DMS53 treated with DMSO at 0.1 percent for 48 hours (cell line): Measurements from ENCODE around the gene CAPRIN1.
A peak's percentile ranks its signal among the peaks of the same experiment; 100 is the strongest.
"Not testable (repeated sequence)": the region's sequence is repeated elsewhere in the genome, so short reads cannot be mapped to it uniquely, and the experiment has no call there.

ENCODE experiments used
- DNase-seq: peaks from one replicate; lab custom pipeline; 2025; ENCODE audit not compliant: unreplicated experiment; lab: John Stamatoyannopoulos, UW

The CAPRIN1 gene

DNA sequence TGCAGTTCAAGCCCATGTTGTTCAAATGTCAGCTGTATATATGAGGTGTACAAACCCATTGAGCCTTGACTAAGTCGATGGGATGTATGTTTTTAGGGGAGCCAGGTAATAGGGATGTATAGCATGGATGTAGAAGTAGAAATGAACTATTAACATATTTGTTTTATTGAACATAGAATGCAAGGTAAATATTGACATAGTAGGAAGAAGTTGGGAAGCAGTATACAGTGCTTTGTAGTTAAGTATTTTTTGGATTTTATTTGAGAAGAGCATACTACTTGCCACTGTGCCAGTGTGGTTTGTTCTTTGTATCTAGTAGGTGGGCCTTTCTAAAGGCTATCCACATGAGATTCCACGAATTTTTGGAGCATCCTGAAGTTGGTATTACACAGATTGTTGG lies 33.1 kb downstream of the CAPRIN1 start:
- no peak for DNase-seq

DNA sequence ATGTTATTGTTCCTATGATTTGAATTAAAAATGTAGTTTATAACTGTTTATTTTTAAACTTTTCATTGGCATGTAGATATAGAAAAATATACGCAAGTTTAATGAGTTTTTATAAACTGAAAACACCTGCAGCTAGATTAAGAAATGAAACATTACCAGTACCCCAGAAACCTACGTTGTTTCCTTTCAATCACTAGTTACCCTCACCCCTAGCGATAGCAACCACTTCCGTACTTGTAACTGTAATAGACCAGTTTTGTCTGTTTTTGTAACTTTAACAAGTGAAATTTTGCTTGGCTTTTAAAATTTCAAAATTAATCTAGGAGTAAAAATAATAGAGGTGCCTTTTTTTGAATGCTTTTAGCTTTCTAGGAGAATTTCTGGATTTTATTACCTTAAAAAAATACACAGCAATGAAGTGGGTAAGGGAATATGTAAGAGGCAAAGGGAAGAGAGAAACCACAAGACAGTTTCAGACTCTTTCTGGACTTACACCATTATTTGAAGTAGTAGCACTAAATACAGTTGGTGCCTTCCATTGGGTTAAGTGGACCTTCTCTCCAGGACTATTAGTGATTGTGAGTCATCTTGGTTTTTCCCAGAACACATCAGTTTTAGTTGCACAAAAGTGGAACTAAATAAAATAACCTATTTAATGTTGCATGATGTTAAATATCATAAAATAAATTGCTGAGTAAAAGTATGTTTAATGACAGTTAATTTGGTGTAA lies 35.2 kb downstream of the CAPRIN1 start:
- DNase-seq, result no peak

DNA sequence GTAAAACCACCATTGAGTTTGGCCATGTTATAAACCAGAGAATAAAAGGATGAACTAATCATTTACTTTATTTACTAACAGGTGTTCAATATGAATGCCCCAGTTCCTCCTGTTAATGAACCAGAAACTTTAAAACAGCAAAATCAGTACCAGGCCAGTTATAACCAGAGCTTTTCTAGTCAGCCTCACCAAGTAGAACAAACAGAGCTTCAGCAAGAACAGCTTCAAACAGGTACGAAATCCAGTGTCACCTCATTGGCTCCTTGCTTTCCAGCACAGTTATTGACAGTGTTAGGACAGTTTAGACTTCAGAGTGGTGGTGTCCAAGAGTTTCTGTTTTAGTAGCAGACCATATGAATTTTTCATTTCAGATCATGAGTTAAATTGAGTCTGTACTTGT lies 40.3 kb downstream of the CAPRIN1 start:
- DNase-seq, result no peak

DNA sequence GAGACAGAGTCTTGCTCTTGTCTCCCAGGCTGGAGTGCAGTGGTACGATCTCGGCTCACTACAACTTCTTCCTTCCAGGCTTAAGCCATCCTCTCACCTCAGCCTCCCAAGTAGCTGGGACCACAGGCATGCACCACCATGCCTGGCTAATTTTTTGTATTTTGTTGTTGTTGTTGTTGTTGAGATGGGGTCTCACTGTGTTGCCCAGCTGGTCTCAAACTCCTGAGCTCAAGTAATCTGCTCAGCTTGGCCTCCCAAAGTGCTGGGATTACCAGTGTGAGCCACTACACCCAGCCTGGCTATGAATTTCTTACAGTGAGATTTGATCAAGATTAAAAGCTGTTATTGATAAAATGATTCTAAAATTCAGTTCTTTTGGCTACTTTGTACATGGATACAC lies 43.4 kb downstream of the CAPRIN1 start:
- DNase-seq, result not testable (repeated sequence)

DNA sequence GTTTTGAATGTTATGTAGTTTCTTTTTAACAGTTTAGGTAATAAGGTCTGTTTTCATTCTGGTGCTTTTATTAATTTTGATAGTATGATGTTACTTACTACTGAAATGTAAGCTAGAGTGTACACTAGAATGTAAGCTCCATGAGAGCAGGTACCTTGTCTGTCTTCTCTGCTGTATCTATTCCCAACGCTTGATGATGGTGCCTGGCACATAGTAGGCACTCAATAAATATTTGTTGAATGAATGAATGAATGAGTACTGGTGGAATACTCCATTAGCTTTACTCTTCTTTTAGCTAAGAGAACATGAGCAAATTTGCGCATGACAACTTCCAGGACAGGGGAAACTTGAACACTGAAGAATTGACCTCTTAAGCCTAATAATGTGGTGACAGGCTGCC lies 47.3 kb downstream of the CAPRIN1 start:
- no peak for DNase-seq

DNA sequence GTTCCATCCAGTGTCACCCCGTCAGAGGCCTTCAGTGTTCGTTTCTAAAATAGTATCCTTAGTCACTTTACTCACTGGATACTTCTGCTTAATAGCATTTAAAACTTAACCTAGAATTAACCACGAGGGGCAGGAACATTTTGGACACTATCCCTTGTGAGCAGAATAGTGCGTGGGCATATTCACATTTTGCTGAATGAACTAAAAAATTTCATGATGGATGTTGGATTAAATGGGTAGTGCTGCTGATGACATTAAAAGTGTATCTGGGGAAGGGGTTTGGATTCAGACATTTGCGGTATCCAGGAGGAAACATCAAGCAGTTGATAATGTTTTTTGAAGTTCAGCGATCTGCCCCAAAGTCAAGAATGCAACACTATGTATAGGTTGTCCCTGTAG lies 53.1 kb downstream of the CAPRIN1 start:
- no peak for DNase-seq

DNA sequence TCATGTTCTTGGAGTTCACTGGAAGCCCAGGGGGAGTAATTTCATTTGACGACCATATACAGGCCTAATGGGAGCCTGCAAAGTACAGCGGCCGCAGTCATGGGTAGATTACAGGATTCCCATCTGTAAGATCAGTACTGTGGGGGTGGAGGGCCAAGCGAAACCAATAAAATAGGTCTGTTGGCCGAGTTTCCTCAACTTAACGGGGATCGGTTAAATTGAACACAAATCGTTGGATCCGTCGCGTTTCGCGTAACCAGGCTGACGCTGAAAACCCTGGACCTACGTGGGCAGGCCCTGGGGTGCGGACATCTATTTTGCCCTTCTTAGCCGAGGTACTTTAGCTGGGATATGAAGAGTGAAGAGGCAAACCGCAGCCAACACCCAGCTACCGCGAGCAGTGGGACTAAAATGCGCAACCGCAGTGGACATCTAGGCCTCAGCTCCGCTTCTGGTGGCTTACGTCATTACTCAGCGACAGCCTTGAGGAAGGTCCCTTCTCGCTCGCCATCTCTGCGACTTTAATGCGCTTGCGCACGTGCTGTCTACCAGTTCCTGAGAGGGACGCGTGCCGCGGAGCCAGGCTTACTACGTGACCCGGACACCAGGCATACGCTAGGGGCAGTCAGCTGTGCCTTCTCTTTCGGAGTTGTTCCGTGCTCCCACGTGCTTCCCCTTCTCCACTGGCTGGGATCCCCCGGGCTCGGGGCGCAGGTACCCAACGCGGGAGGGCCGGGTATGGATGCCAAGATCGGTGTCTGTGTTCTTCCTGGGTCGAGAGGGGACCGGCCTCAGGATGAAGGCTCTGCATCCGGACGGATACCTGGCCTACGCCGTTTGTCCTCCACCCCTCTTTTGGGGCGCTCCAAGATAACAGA lies 53.8 kb downstream of the CAPRIN1 start, which contains the start of gene NAT10:
TSS of gene NAT10 (plus strand) at position 551 of the 878 bp plus-strand sequence. CDS start 2,597 bp downstream, outside the sequence.
- DNase-seq, result peak; percentile 92

DNA sequence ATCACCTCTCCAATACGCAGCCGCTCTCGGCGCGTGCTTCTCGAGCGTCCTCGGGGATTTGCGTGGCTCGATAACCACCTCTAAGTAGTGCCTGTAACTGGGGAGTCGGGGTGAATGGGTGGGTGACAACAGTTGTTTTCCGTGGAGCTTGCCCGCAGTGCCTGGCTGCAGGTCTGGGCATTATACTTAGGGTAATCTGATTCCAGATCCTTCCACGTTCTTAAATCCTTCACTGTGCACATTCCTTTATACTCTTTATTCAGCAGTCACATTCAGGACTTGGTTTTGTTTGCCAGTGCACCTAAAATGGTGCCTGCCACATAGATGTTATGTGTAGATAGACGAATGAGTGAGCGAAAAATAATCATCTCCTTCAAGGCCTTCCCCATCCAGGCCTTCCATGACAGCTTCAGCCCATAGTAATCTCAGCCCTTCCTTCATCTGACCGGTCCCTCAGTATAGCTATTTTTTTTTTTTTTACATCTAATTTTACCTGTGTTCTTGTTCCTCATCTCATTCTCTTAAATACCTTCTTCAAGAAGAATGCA lies 54.5 kb downstream of the CAPRIN1 start:
- DNase-seq, result no peak

DNA sequence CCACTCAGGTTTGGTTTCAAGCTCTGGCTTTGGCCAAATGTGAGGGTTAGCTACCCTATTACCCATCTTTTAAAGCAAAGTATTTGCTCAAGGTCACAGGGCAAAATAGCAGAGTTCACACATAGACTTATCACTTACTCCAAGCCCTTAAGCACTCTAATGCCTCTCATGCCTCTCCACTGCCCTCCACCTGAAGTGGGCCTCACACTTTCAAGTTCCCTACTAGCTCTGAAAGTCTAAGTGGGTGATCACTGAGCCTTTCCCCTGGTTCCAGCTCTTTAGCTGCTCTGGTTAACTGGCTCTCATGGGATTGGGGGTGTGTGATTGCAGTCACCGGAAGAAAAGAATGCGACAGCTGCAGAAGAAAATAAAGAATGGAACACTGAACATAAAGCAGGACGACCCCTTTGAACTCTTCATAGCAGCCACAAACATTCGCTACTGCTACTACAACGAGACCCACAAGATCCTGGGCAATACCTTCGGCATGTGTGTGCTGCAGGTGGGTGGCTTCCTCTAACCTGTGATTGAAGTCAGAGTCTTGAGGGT lies 60.3 kb downstream of the CAPRIN1 start:
- DNase-seq, result no peak

DNA sequence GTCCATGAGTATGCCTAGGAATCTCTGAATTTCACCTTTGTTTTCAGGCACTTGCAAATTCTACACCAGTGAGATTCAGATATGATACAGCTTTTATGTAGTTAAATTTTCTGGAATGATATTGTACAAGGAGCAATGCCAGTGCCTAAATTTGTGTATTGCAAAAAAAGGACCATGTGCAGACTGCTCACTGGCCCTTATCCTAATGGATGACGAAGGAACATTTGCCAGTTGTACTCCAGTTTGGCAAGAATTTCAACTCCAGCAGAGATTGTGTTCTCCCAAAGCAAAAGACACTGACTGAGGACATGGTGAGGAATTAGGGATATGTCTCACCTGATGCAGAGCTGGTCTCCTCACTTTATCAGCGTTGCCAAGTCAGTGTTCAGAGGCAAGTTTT lies 62.5 kb downstream of the CAPRIN1 start:
- no peak for DNase-seq

DNA sequence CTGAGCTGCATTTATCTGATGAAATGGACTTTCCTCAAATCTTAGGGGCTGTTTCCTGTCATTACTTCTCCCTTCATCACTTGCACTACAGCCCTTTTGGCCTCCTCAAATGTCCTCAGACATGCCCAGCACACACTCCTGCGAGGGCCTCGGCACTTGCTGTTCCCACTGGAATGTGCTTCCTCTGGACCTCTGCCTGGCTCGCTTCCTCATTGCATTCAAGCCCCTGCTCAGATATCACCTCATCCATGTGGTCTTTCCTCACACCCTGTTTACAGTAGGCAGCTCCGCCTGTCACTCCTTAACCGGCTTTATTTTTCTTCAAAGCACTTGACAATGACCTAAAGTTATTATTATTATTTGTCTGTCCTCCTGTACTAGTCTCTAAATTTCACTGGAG lies 62.9 kb downstream of the CAPRIN1 start:
- no peak for DNase-seq

DNA sequence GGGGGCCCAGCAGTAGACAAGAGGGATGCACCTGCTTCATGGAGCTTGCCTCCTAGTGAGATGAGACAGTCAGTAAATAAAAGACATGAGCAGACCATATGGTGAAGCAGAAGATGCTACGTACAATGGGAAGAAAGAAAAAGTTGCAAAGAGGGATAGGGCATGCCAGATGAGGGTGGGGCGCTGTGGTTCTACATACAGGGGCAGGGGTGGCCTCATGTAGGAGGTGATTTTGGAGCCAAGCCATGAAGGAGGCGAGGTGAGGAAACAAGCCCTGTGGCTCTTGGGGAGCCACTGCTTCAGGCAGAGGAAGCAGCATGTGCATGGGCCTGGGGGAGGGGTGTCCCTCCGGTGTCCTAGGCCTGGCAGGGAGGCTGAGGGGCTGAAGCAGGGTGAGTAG lies 69.1 kb downstream of the CAPRIN1 start:
- no peak for DNase-seq

DNA sequence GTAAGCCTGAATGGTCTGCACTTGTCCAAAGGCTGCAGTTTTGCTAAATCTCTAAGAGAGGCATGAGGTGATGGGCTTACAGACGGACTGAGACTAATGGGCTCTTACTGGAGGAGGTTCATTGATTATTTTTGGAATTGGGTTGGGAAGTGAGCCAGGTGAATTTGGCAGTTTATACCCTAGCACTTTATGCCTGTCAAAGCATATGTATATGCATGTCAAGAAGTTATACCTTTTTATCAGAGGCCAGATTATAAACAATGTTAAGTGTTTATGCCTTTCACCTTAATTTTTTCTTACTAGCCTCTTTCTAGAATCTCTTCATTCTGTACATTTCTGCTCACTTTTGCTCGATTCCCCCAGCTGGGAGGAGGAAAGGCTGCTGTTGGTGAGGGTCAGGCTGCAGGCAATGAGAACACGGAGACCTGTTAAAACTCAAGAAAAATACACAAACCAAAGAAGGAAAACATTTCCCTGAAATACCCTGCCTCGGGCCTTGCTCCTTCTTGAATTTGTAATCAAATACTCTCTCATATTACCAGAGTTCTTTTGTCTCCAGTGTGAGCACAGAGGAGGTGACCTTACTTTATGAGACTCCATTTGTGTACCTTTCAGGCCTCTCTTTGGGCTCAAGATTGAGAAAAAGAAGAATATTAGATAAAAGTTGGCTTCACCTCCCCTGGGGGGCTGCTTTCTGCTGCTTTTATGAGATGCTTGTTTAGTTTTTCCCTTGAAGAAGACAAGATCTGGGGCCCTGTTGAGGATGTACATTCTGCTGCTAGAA lies 73.5 kb downstream of the CAPRIN1 start:
- DNase-seq, result no peak

DNA sequence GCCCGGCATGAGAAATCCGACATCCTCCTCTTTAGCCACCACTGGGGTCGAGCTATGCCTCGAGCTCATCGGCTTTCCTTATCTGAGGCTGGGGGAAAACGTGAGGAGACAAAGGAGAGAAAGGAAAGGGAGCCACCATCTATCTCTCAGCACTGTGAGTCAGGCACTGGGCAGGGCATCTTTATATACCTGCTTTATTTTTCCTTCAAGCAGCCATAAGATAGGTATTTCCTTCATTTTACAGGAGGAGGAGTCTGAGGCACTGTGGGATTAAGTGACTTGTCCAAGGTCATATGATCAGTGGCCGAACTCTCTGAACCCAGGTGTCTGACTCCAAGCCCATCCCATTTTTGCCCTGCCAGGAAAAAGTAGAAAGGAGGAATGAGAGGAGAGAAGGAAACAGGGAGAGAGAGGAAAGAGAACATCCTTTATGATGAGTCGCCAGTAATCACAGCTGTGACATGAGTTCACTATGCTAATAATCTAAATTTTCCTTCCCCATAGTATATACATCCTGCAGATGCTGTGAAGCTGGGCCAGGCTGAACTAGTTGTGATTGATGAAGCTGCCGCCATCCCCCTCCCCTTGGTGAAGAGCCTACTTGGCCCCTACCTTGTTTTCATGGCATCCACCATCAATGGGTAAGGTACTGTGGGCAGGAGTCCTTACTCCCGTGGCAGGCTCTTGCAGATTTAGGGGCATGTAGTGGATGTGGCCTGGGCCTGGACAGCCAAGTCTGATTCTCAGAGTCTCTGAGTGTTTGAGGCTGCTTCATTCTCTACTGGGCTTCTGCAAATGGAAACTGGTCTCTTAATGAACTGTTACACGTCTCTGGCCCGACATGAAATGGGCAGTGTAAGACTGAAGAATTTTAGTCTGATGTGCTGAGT lies 75.7 kb downstream of the CAPRIN1 start:
- DNase-seq, result no peak

DNA sequence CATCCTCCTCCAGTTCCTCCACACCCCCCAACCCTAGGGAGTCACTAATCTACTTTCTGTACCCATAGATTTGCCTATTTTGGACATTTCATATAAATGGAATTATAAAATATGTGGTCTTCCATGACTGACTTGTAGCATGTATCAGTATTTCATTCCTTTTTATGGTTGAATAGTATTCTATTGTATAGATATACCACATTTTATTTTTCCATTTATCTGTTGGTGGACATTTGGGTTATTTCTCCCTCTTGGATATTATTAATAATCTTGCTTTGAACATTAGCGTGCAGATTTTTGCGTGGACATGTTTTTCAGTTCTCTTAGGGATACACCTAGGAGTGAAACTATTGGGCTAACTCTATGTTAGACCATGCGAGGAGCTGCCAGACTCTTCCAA lies 77.3 kb downstream of the CAPRIN1 start:
- DNase-seq, result no peak

DNA sequence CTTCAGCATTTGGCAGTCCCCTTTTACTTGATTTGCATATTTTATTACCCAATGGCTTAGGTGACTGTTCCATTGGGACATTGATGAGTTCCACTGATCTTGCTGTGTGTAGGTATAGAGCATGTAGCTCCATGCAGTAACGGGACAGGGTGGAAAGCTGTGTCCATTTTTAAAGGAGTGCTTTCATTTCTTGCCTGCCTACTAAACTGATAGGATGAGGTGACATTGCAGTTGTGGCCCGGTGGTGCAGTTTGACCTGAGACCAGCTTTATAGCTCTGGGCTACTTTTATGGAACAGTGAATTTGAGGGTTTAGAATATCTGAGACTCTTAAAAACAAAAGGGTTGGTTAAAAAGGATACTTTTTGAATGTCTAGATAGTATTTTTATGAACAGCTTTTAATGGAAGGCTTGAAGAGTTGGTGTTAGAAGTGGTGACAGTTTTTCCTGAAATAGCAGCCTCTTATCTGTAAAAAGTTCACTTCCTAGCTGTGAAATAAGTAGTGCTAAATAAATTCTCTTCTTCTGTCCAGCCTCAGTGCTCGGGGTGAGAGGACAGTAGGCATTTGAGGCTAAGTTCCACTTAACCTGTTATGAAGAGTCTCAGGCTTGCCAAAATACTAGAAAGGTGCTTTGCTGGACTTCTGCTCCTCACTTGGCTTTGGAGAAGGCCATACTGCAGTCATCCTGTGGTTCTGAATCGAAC lies 80.9 kb downstream of the CAPRIN1 start:
- no peak for DNase-seq

DNA sequence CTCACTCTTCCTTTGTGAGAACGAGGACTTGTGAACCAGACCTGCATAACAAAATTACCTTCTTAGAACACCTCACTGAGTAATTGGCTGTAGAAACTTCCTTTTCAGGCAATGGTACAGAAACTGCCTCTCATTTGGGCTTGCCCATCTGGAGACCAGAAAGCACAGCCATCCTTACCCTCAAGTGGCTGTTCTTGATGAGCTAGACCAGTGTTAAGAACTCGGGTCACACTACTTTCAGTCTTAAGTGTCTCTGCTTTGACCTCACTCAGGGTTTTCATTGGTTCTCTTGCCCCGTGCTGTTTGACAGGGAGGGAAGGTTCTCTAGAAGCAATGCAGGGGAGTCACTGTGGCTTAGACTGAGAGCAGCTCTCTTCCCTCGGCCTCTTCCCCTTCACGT lies 83.2 kb downstream of the CAPRIN1 start:
- no peak for DNase-seq

DNA sequence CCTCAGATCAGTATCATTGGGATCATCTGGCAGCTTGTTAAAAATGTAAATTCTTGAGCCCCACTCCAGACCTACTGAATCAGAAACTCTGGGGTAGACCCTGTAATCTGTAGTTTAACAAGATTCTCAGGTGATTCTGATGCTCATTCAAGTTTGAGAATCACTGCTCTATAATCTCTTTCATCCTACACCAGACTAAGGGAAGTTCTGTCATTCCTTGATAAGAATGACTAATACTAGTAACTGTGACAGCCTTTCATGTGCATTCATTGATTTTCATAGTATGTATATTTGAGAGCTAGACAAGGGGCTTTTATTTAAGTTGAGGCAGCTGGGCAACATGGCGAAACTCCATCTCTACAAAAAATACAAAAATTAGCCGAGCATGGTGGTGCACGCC lies 83.9 kb downstream of the CAPRIN1 start:
- no peak for DNase-seq

DNA sequence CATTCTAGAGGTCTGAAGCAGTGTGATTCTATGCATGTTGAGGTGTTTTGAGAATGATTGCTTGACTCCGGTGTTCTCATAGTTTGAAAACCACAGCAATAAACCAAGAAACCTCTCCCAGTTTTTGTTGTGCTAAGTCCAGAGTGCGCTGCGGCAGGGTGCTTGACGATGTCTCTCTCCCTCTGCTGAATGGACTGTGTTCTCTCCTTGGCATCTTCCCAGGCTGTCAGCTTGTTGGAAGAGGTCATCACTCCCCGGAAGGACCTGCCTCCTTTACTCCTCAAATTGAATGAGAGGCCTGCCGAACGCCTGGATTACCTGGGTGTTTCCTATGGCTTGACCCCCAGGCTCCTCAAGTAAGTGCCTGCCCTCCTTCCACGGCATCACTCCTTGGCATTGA lies 84.9 kb downstream of the CAPRIN1 start:
- no peak for DNase-seq
